Loucy (cell line): ENCODE data around the gene NUMBL.

Experiments used
- H2AFZ ChIP-seq: fragments of 200-600 bp; sonication (generic); 2 replicates; pipeline ENCODE4 v1.6.0; 2016; ENCODE audit warnings: antibody characterized with exemption, mild to moderate bottlenecking, low read length, moderate library complexity
- H3F3A ChIP-seq: fragments of 200-600 bp; 2 replicates; pipeline ENCODE4 v1.6.0; 2016; ENCODE audit warnings: antibody characterized with exemption, low read depth, mild to moderate bottlenecking
- H3K27me3 ChIP-seq: fragments of 200-600 bp; sonication (generic); 2 replicates; pipeline ENCODE4 v1.6.1; 2014; ENCODE audit warnings: low read length, mild to moderate bottlenecking; ENCODE audit not compliant: insufficient read depth, poor library complexity, severe bottlenecking
- H3K36me3 ChIP-seq: fragments of 200-600 bp; sonication (generic); 2 replicates; pipeline ENCODE4 v1.6.1; 2016; ENCODE audit warnings: low read length; ENCODE audit not compliant: insufficient read depth
- H3K4me1 ChIP-seq: fragments of 200-600 bp; sonication (generic); 2 replicates; pipeline ENCODE4 v1.5.1; 2014; ENCODE audit warnings: low read length, mild to moderate bottlenecking; ENCODE audit not compliant: insufficient read depth, poor library complexity, severe bottlenecking
- H3K4me2 ChIP-seq: fragments of 200-600 bp; sonication (generic); 2 replicates; pipeline ENCODE4 v1.6.0; 2014; ENCODE audit warnings: antibody characterized with exemption, low read length, low read depth, mild to moderate bottlenecking; ENCODE audit not compliant: poor library complexity, severe bottlenecking
- H3K4me3 ChIP-seq: fragments of 200-600 bp; sonication (generic); 2 replicates; pipeline ENCODE4 v1.5.1; 2014; ENCODE audit warnings: low read length, mild to moderate bottlenecking, mixed read lengths; ENCODE audit not compliant: poor library complexity, severe bottlenecking
- H3K79me2 ChIP-seq: fragments of 200-600 bp; sonication (generic); 2 replicates; pipeline ENCODE4 v1.6.1; 2014; ENCODE audit warnings: low read length; ENCODE audit not compliant: insufficient read depth
- H3K9ac ChIP-seq: fragments of 200-600 bp; sonication (generic); 2 replicates; pipeline ENCODE4 v1.6.0; 2014; ENCODE audit warnings: mild to moderate bottlenecking, low read depth, low read length, moderate library complexity; ENCODE audit not compliant: poor library complexity, severe bottlenecking
- H3K9me2 ChIP-seq: fragments of 200-600 bp; sonication (generic); replicated peaks from 2 replicates; pipeline ENCODE4 v1.6.1; 2016; ENCODE audit warnings: low read depth, low read length, mixed read lengths
- H3K9me3 ChIP-seq: fragments of 200-600 bp; sonication (generic); 2 replicates; pipeline ENCODE4 v1.6.1; 2014; ENCODE audit warnings: mild to moderate bottlenecking, antibody characterized with exemption, low read length, low read depth; ENCODE audit not compliant: insufficient read depth
- H4K20me1 ChIP-seq: fragments of 200-600 bp; sonication (generic); 2 replicates; pipeline ENCODE4 v1.6.0; 2014; ENCODE audit warnings: antibody characterized with exemption, low read length, mild to moderate bottlenecking; ENCODE audit not compliant: insufficient read depth, poor library complexity, severe bottlenecking
- EZH2phosphoT487 ChIP-seq: fragments of 200-600 bp; IDR thresholded peaks from 2 replicates; pipeline ENCODE4 v1.6.1; 2018; ENCODE audit warnings: antibody characterized with exemption, mild to moderate bottlenecking, moderate library complexity, borderline replicate concordance
- TF ChIP-seq, protein P1 (sequence below): fragments of 200-600 bp; sonication (generic); conservative IDR thresholded peaks from 2 replicates; pipeline ENCODE4 v1.5.1; 2014; ENCODE audit warnings: mild to moderate bottlenecking, antibody characterized with exemption, low read length

The NUMBL gene

DNA sequence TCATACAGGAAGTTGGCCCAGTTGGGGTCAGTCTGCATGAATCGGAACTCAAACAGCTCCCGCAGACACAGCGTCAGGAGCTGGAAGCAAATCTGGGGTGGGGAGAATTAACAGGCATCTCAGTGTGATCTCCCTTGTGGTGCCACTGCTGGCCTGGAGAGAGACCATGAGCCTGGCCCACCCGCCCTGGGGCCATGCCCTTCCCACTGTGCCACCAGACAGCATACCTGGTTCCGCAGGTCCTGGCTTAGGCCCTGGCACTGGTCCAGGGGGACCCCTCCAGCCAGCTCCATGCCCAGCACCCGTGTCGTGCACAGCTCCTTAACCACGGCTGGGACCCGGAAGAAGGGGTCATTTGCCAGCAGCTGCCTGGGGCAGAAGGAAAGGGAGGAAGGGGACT, 9.6 kb upstream of the NUMBL start:
- Histone ChIP-seq H3K9me3 (no peaks in the 10 kb centered on the region), H3K9me2 (no peaks in the 10 kb centered on the region), H3K36me3 (peaks cover 12% of the 10 kb centered on the region; the same call in 1 of the 2 replicates), H3K4me2 (no peak overlapping the region), H3K4me3 (no peak overlapping the region), H4K20me1 (no peaks in the 10 kb centered on the region), H3K4me1 (no peaks in the 10 kb centered on the region), H3F3A (no peaks in the 10 kb centered on the region), H3K9ac (no peak overlapping the region), H3K79me2 (no peaks in the 10 kb centered on the region), H3K27me3 (no peaks in the 10 kb centered on the region), H2AFZ (no peak overlapping the region)
- TF ChIP-seq, protein P1, sequence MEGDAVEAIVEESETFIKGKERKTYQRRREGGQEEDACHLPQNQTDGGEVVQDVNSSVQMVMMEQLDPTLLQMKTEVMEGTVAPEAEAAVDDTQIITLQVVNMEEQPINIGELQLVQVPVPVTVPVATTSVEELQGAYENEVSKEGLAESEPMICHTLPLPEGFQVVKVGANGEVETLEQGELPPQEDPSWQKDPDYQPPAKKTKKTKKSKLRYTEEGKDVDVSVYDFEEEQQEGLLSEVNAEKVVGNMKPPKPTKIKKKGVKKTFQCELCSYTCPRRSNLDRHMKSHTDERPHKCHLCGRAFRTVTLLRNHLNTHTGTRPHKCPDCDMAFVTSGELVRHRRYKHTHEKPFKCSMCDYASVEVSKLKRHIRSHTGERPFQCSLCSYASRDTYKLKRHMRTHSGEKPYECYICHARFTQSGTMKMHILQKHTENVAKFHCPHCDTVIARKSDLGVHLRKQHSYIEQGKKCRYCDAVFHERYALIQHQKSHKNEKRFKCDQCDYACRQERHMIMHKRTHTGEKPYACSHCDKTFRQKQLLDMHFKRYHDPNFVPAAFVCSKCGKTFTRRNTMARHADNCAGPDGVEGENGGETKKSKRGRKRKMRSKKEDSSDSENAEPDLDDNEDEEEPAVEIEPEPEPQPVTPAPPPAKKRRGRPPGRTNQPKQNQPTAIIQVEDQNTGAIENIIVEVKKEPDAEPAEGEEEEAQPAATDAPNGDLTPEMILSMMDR: no peak
- TF ChIP-seq EZH2phosphoT487: no peak

- Histone ChIP-seq H2AFZ (no peak overlapping the region), H3F3A (no peaks in the 10 kb centered on the region), H3K4me1 (no peaks in the 10 kb centered on the region), H4K20me1 (no peaks in the 10 kb centered on the region), H3K79me2 (no peaks in the 10 kb centered on the region), H3K9me3 (no peaks in the 10 kb centered on the region), H3K9me2 (no peaks in the 10 kb centered on the region), H3K4me3 (no peak overlapping the region), H3K36me3 (peaks cover under 1% of the 10 kb centered on the region; the same call in 1 of the 2 replicates), H3K9ac (no peak overlapping the region), H3K27me3 (no peaks in the 10 kb centered on the region), H3K4me2 (no peak overlapping the region)
- TF ChIP-seq, protein P1: no peak
- no peak for TF ChIP-seq EZH2phosphoT487
These were observed 6.6 kb upstream of the NUMBL start for GRCh38 chr19:40697007-40697406.

- no peaks in the 10 kb centered on the region for H3K27me3 ChIP-seq
- H3K4me3 ChIP-seq: no peak overlapping the region
- no peaks in the 10 kb centered on the region for H3K9me2 ChIP-seq
- no peaks in the 10 kb centered on the region for H3K9me3 ChIP-seq
- H3K4me1 ChIP-seq: peaks cover 3% of the 10 kb centered on the region
- no peaks in the 10 kb centered on the region for H4K20me1 ChIP-seq
- H3F3A ChIP-seq: no peaks in the 10 kb centered on the region
- no peak overlapping the region for H3K4me2 ChIP-seq
- H3K36me3 ChIP-seq: no peaks in the 10 kb centered on the region
- no peaks in the 10 kb centered on the region for H3K79me2 ChIP-seq
- H2AFZ ChIP-seq: no peak overlapping the region
- no peak overlapping the region for H3K9ac ChIP-seq
- TF ChIP-seq, protein P1: no peak
- no peak for TF ChIP-seq EZH2phosphoT487
These were observed 5.4 kb upstream of the NUMBL start for GRCh38 chr19:40695881-40696280.
